Measurements from ENCODE around the gene STEAP2. TPM values are rescaled to one million over a fixed set of nuclear protein-coding genes. Genes with fewer than 3 reads are reported as not detected.

STEAP2 gene
- total RNA-seq, 1 donor = 9.8 TPM

GRCh38 chr7:90187507-90188050 lies 24.0 kb upstream of the STEAP2 start:
- DNase-seq (ENCODE audit: insufficient read length, low spot score, missing footprints) = no peak
- Histone ChIP-seq H3K79me2 (ENCODE audit: insufficient read depth, low read length) (no peaks in the 10 kb centered on the region), H3K9me3 (ENCODE audit: low read depth, low read length) (no peaks in the 10 kb centered on the region), H2AFZ (ENCODE audit: low read length) (no peak overlapping the region), H4K20me1 (ENCODE audit: insufficient read depth, low read length) (no peaks in the 10 kb centered on the region), H3K4me2 (ENCODE audit: insufficient read depth, low read length) (no peak overlapping the region), H3K27ac (ENCODE audit: low read depth, low read length) (no peak overlapping the region), H3K4me1 (ENCODE audit: insufficient read depth, low read length) (no peaks in the 10 kb centered on the region), H3K27me3 (ENCODE audit: insufficient read depth, low read length) (no peaks in the 10 kb centered on the region), H3K36me3 (ENCODE audit: insufficient read depth, low read length) (no peaks in the 10 kb centered on the region), H3K4me3 (ENCODE audit: insufficient read depth, low read length) (no peak overlapping the region)
- no peak for TF ChIP-seq CTCF (IDR thresholded peaks at IDR 0.05; ENCODE audit: extremely low read depth, low read depth, low read length)

- no peaks in the 10 kb centered on the region for H3K79me2 ChIP-seq (ENCODE audit: insufficient read depth, low read length)
- DNase-seq (ENCODE audit: insufficient read length, low spot score, missing footprints) = no peak
- no peaks in the 10 kb centered on the region for H4K20me1 ChIP-seq (ENCODE audit: insufficient read depth, low read length)
- H3K27ac ChIP-seq (ENCODE audit: low read depth, low read length) = no peak overlapping the region
- H3K27me3 ChIP-seq (ENCODE audit: insufficient read depth, low read length) = no peaks in the 10 kb centered on the region
- H3K36me3 ChIP-seq (ENCODE audit: insufficient read depth, low read length) = no peaks in the 10 kb centered on the region
- no peaks in the 10 kb centered on the region for H3K9me3 ChIP-seq (ENCODE audit: low read depth, low read length)
- H3K4me1 ChIP-seq (ENCODE audit: insufficient read depth, low read length) = peaks cover 5% of the 10 kb centered on the region
- H3K4me2 ChIP-seq (ENCODE audit: insufficient read depth, low read length) = no peak overlapping the region
- no peak overlapping the region for H3K4me3 ChIP-seq (ENCODE audit: insufficient read depth, low read length)
- TF ChIP-seq CTCF (IDR thresholded peaks at IDR 0.05; ENCODE audit: extremely low read depth, low read depth, low read length) = no peak
- H2AFZ ChIP-seq (ENCODE audit: low read length) = peak overlapping the region; percentile 18
Measured at GRCh38 chr7:90188281-90188680, 23.3 kb upstream of the STEAP2 start.

GRCh38 chr7:90190995-90191394 lies 20.5 kb upstream of the STEAP2 start:
- Histone ChIP-seq H3K27ac (ENCODE audit: low read depth, low read length) (no peak overlapping the region), H3K4me1 (ENCODE audit: insufficient read depth, low read length) (peaks cover 10% of the 10 kb centered on the region), H4K20me1 (ENCODE audit: insufficient read depth, low read length) (no peaks in the 10 kb centered on the region), H3K27me3 (ENCODE audit: insufficient read depth, low read length) (no peaks in the 10 kb centered on the region), H3K79me2 (ENCODE audit: insufficient read depth, low read length) (no peaks in the 10 kb centered on the region), H3K4me2 (ENCODE audit: insufficient read depth, low read length) (no peak overlapping the region), H3K9me3 (ENCODE audit: low read depth, low read length) (no peaks in the 10 kb centered on the region), H3K4me3 (ENCODE audit: insufficient read depth, low read length) (no peak overlapping the region), H2AFZ (ENCODE audit: low read length) (no peak overlapping the region), H3K36me3 (ENCODE audit: insufficient read depth, low read length) (no peaks in the 10 kb centered on the region)
- no peak for TF ChIP-seq CTCF (IDR thresholded peaks at IDR 0.05; ENCODE audit: extremely low read depth, low read depth, low read length)
- DNase-seq (ENCODE audit: insufficient read length, low spot score, missing footprints) = no peak

- DNase-seq (ENCODE audit: insufficient read length, low spot score, missing footprints) = no peak
- Histone ChIP-seq H4K20me1 (ENCODE audit: insufficient read depth, low read length) (no peaks in the 10 kb centered on the region), H3K79me2 (ENCODE audit: insufficient read depth, low read length) (no peaks in the 10 kb centered on the region), H3K27me3 (ENCODE audit: insufficient read depth, low read length) (no peaks in the 10 kb centered on the region), H2AFZ (ENCODE audit: low read length) (no peak overlapping the region), H3K4me3 (ENCODE audit: insufficient read depth, low read length) (no peak overlapping the region), H3K36me3 (ENCODE audit: insufficient read depth, low read length) (no peaks in the 10 kb centered on the region), H3K9me3 (ENCODE audit: low read depth, low read length) (no peaks in the 10 kb centered on the region), H3K4me1 (ENCODE audit: insufficient read depth, low read length) (peaks cover 10% of the 10 kb centered on the region), H3K4me2 (ENCODE audit: insufficient read depth, low read length) (no peak overlapping the region), H3K27ac (ENCODE audit: low read depth, low read length) (no peak overlapping the region)
- no peak for TF ChIP-seq CTCF (IDR thresholded peaks at IDR 0.05; ENCODE audit: extremely low read depth, low read depth, low read length)
Measured at GRCh38 chr7:90191648-90192047, 19.9 kb upstream of the STEAP2 start.

All from osteoblast (primary cell).